ENCODE results near the gene LRRC23. TPM values are rescaled to one million over a fixed set of nuclear protein-coding genes. Genes with fewer than 3 reads are reported as not detected.
A peak's percentile ranks its signal among the peaks of the same experiment; 100 is the strongest.

LRRC23 gene
- total and polyA plus RNA-seq, 2 of the 13 experiments (the other 11 are each of a cell fraction or from before 2014, with no cell fraction given) = 6.0 to 7.8 TPM

DNA sequence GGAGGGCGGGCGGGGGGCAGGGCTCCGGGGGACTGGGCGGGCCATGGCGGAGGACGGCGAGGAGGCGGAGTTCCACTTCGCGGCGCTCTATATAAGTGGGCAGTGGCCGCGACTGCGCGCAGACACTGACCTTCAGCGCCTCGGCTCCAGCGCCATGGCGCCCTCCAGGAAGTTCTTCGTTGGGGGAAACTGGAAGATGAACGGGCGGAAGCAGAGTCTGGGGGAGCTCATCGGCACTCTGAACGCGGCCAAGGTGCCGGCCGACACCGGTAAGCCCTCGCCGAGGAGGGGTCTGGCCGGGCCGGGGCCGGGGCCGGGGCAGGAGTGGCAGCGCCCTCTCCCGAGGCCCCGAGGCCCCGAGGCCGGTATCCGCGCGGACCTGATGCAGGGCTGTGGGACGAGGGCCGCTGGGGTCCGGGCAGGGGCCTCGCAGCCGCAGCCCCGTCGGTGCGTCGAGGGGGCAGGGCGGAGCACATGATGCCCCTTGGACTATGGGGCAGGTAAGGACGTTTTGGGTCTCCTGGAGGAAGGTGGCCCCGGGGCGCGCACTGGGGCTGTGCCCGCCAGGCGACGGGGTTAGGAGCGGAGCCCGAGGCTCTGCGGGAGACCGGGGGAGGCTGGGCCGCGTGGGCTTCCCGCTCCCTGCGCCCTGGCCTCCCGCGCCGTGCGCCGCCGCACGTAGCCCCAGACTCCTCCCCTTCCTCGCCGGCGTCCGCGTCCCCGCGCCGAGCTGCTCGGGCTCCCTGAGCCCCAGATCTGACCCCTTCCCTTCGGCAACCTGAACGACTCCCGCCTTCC, 37.0 kb upstream of the LRRC23 start, which contains the start of gene TPI1 (continued):
- TF ChIP-seq ATF7 (IDR thresholded peaks at IDR 0.05) (no peak), ATF7 (CRISPR knock-in tag; IDR thresholded peaks at IDR 0.05) (no peak), ZNF749 (CRISPR knock-in tag; IDR thresholded peaks at IDR 0.05; ENCODE audit: borderline replicate concordance) (peak; percentile 60; the same call in 1 of the 2 replicates), ZFP62 (CRISPR knock-in tag; IDR thresholded peaks at IDR 0.05) (no peak), PHF20 (CRISPR knock-in tag; IDR thresholded peaks at IDR 0.05) (no peak; the same call in 1 of the 2 replicates), ZNF143 (CRISPR knock-in tag; IDR thresholded peaks at IDR 0.05) (no peak), SSRP1 (CRISPR knock-in tag; IDR thresholded peaks at IDR 0.05) (no peak), ZNF839 (CRISPR knock-in tag; IDR thresholded peaks at IDR 0.05; ENCODE audit: borderline replicate concordance) (no peak), FOXM1 (CRISPR knock-in tag; IDR thresholded peaks at IDR 0.05) (0 out of 2 replicates have a peak, but pooled peaks have one; percentile 72), ZNF841 (CRISPR knock-in tag; IDR thresholded peaks at IDR 0.05; ENCODE audit: borderline replicate concordance) (no peak; the same call in 1 of the 2 replicates), ELF1 (CRISPR knock-in tag; IDR thresholded peaks at IDR 0.05) (0 out of 2 replicates have a peak, but pooled peaks have one; percentile 47)
- TF ChIP-seq, protein P1, sequence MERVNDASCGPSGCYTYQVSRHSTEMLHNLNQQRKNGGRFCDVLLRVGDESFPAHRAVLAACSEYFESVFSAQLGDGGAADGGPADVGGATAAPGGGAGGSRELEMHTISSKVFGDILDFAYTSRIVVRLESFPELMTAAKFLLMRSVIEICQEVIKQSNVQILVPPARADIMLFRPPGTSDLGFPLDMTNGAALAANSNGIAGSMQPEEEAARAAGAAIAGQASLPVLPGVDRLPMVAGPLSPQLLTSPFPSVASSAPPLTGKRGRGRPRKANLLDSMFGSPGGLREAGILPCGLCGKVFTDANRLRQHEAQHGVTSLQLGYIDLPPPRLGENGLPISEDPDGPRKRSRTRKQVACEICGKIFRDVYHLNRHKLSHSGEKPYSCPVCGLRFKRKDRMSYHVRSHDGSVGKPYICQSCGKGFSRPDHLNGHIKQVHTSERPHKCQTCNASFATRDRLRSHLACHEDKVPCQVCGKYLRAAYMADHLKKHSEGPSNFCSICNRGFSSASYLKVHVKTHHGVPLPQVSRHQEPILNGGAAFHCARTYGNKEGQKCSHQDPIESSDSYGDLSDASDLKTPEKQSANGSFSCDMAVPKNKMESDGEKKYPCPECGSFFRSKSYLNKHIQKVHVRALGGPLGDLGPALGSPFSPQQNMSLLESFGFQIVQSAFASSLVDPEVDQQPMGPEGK (CRISPR knock-in tag; IDR thresholded peaks at IDR 0.05) = no peak; the same call in 1 of the 2 replicates
